WERI-Rb-1 (cell line): ENCODE results near the gene ATG101.

ENCODE experiments used
- DNase-seq: peaks from one replicate; pipeline ENCODE4 v3.0.0-alpha.2; 2020
- H3K27ac ChIP-seq: fragments of 250-450 bp; sonication (Bioruptor Pico); 2 replicates; pipeline ENCODE4 v1.5.1; 2020; ENCODE audit warnings: mild to moderate bottlenecking, moderate library complexity
- H3K27me3 ChIP-seq: fragments of 250-450 bp; sonication (Bioruptor Pico); 2 replicates; pipeline ENCODE4 v1.5.1; 2021; ENCODE audit warnings: mild to moderate bottlenecking, low read depth, moderate library complexity; ENCODE audit not compliant: insufficient read depth, severe bottlenecking
- H3K36me3 ChIP-seq: fragments of 250-450 bp; sonication (Bioruptor Pico); 2 replicates; pipeline ENCODE4 v1.5.1; 2020; ENCODE audit warnings: mild to moderate bottlenecking, moderate library complexity
- H3K4me3 ChIP-seq: 2 replicates; pipeline ENCODE4 v1.5.1; 2011; ENCODE audit warnings: low read depth, mild to moderate bottlenecking, control low read depth, low read length
- H3K9me3 ChIP-seq: fragments of 250-450 bp; sonication (Bioruptor Pico); 2 replicates; pipeline ENCODE4 v1.5.1; 2021; ENCODE audit warnings: mild to moderate bottlenecking, moderate library complexity; ENCODE audit not compliant: severe bottlenecking
- TF ChIP-seq, protein P1 (sequence below): IDR thresholded peaks from 2 replicates; pipeline ENCODE4 v1.5.1; 2011; ENCODE audit warnings: low read depth, mild to moderate bottlenecking, control low read depth, inconsistent platforms, low read length

ATG101 gene

GRCh38 chr12:52053536-52054209, 16.1 kb upstream of the ATG101 start:
- DNase-seq, result no peak
- H3K27me3 ChIP-seq, result no peaks in the 10 kb centered on the region
- TF ChIP-seq, protein P1, sequence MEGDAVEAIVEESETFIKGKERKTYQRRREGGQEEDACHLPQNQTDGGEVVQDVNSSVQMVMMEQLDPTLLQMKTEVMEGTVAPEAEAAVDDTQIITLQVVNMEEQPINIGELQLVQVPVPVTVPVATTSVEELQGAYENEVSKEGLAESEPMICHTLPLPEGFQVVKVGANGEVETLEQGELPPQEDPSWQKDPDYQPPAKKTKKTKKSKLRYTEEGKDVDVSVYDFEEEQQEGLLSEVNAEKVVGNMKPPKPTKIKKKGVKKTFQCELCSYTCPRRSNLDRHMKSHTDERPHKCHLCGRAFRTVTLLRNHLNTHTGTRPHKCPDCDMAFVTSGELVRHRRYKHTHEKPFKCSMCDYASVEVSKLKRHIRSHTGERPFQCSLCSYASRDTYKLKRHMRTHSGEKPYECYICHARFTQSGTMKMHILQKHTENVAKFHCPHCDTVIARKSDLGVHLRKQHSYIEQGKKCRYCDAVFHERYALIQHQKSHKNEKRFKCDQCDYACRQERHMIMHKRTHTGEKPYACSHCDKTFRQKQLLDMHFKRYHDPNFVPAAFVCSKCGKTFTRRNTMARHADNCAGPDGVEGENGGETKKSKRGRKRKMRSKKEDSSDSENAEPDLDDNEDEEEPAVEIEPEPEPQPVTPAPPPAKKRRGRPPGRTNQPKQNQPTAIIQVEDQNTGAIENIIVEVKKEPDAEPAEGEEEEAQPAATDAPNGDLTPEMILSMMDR, result no peak
- peaks cover 31% of the 10 kb centered on the region for H3K36me3 ChIP-seq
- H3K9me3 ChIP-seq, result no peaks in the 10 kb centered on the region
- no peak overlapping the region for H3K27ac ChIP-seq
- no peak overlapping the region for H3K4me3 ChIP-seq

DNA sequence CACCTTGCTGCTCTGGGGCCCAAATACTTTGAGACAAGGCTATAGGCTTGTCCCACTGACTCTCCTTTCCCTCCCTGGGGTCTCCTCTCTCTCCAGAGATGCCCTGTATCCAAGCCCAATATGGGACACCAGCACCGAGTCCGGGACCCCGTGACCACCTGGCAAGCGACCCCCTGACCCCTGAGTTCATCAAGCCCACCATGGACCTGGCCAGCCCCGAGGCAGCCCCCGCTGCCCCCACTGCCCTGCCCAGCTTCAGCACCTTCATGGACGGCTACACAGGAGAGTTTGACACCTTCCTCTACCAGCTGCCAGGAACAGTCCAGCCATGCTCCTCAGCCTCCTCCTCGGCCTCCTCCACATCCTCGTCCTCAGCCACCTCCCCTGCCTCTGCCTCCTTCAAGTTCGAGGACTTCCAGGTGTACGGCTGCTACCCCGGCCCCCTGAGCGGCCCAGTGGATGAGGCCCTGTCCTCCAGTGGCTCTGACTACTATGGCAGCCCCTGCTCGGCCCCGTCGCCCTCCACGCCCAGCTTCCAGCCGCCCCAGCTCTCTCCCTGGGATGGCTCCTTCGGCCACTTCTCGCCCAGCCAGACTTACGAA, 15.4 kb upstream of the ATG101 start:
- Histone ChIP-seq H3K4me3 (no peak overlapping the region), H3K36me3 (peaks cover 35% of the 10 kb centered on the region), H3K9me3 (no peaks in the 10 kb centered on the region), H3K27ac (no peak overlapping the region), H3K27me3 (no peaks in the 10 kb centered on the region)
- TF ChIP-seq, protein P1, result no peak
- DNase-seq, result no peak

- H3K27ac ChIP-seq, result no peak overlapping the region
- no peaks in the 10 kb centered on the region for H3K27me3 ChIP-seq
- DNase-seq, result no peak
- H3K4me3 ChIP-seq, result no peak overlapping the region
- H3K36me3 ChIP-seq, result peaks cover 38% of the 10 kb centered on the region
- TF ChIP-seq, protein P1, result no peak
- no peaks in the 10 kb centered on the region for H3K9me3 ChIP-seq
Measured at GRCh38 chr12:52054833-52055730, 14.7 kb upstream of the ATG101 start.

- DNase-seq, result no peak
- H3K9me3 ChIP-seq, result no peaks in the 10 kb centered on the region
- no peak overlapping the region for H3K4me3 ChIP-seq
- no peak overlapping the region for H3K27ac ChIP-seq
- TF ChIP-seq, protein P1, result no peak
- H3K27me3 ChIP-seq, result no peaks in the 10 kb centered on the region
- peaks cover 38% of the 10 kb centered on the region for H3K36me3 ChIP-seq
Measured at GRCh38 chr12:52055731-52056711, 13.8 kb upstream of the ATG101 start.
